Neutrophil (primary cell): ENCODE results near the gene CAPN5.

Experiments
- H3K27ac ChIP-seq: fragments of 200-600 bp; sonication (generic); 2 replicates; pipeline ENCODE4 v1.5.1; 2016; ENCODE audit warnings: mild to moderate bottlenecking, moderate library complexity
- H3K27me3 ChIP-seq: fragments of 200-600 bp; sonication (generic); 2 replicates; pipeline ENCODE4 v1.6.0; 2016; ENCODE audit warnings: mild to moderate bottlenecking
- H3K36me3 ChIP-seq: fragments of 200-600 bp; sonication (generic); 2 replicates; pipeline ENCODE4 v1.5.1; 2017
- H3K4me1 ChIP-seq, 2 experiments: fragments of 200-600 bp in 1 of 2; sonication (generic) in 1 of 2; 1 replicate in 1 of 2; 2 replicates in 1 of 2; pipeline versions ENCODE4 v1.5.1 to v1.6.1; 2013 to 2016; ENCODE audit warnings: low read depth in 1 of 2, low read length in 1 of 2, mild to moderate bottlenecking in 1 of 2, moderate library complexity in 1 of 2; ENCODE audit not compliant: control insufficient read depth in 1 of 2, insufficient read depth in 1 of 2
- H3K4me3 ChIP-seq, 2 experiments: fragments of 200-600 bp in 1 of 2; sonication (generic) in 1 of 2; 1 replicate in 1 of 2; 2 replicates in 1 of 2; pipeline ENCODE4 v1.5.1; 2013 to 2016; ENCODE audit warnings: low read depth in 1 of 2, low read length in 1 of 2, mild to moderate bottlenecking in 1 of 2, moderate library complexity in 1 of 2
- H3K9me3 ChIP-seq: fragments of 200-600 bp; sonication (generic); 2 replicates; pipeline ENCODE4 v1.5.1; 2016
- TF ChIP-seq, protein P1 (sequence below): fragments of 200-600 bp; sonication (generic); IDR thresholded peaks from 2 replicates; pipeline ENCODE4 v1.5.1; 2016; ENCODE audit warnings: antibody characterized with exemption

Gene CAPN5

DNA sequence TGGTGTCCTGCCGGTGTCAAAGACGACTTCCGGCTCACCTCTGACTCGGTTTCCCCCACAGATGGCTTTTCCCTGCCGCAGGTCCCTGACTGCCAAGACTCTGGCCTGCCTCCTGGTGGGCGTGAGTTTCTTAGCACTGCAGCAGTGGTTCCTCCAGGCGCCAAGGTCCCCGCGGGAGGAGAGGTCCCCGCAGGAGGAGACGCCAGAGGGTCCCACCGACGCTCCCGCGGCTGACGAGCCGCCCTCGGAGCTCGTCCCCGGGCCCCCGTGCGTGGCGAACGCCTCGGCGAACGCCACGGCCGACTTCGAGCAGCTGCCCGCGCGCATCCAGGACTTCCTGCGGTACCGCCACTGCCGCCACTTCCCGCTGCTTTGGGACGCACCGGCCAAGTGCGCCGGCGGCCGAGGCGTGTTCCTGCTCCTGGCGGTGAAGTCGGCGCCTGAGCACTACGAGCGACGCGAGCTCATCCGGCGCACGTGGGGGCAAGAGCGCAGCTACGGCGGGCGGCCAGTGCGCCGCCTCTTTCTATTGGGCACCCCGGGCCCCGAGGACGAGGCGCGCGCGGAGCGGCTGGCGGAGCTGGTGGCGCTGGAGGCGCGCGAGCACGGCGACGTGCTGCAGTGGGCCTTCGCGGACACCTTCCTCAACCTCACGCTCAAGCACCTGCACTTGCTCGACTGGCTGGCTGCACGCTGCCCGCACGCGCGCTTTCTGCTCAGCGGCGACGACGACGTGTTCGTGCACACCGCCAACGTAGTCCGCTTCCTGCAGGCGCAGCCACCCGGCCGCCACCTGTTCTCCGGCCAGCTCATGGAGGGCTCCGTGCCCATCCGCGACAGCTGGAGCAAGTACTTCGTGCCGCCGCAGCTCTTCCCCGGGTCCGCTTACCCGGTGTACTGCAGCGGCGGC, 27.0 kb upstream of the CAPN5 start:
- Histone ChIP-seq H3K4me3 (no peak overlapping the region), H3K27ac (no peak overlapping the region), H3K27me3 (peaks cover 78% of the 10 kb centered on the region), H3K36me3 (no peaks in the 10 kb centered on the region), H3K4me1 (peaks cover 22 to 23% of the 10 kb centered on the region in 2 experiments), H3K9me3 (no peaks in the 10 kb centered on the region)
- TF ChIP-seq, protein P1, sequence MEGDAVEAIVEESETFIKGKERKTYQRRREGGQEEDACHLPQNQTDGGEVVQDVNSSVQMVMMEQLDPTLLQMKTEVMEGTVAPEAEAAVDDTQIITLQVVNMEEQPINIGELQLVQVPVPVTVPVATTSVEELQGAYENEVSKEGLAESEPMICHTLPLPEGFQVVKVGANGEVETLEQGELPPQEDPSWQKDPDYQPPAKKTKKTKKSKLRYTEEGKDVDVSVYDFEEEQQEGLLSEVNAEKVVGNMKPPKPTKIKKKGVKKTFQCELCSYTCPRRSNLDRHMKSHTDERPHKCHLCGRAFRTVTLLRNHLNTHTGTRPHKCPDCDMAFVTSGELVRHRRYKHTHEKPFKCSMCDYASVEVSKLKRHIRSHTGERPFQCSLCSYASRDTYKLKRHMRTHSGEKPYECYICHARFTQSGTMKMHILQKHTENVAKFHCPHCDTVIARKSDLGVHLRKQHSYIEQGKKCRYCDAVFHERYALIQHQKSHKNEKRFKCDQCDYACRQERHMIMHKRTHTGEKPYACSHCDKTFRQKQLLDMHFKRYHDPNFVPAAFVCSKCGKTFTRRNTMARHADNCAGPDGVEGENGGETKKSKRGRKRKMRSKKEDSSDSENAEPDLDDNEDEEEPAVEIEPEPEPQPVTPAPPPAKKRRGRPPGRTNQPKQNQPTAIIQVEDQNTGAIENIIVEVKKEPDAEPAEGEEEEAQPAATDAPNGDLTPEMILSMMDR = no peak

DNA sequence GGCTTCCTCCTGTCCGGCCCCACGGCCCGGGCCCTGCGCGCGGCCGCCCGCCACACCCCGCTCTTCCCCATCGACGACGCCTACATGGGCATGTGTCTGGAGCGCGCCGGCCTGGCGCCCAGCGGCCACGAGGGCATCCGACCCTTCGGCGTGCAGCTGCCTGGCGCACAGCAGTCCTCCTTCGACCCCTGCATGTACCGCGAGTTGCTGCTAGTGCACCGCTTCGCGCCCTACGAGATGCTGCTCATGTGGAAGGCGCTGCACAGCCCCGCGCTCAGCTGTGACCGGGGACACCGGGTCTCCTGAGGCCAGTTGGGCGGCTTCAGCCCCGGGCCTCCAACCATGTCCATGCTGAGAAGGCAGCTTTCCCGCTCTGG, 26.4 kb upstream of the CAPN5 start:
- Histone ChIP-seq H3K4me3 (no peak overlapping the region), H3K27ac (no peak overlapping the region), H3K27me3 (peaks cover 84% of the 10 kb centered on the region), H3K36me3 (no peaks in the 10 kb centered on the region), H3K9me3 (no peaks in the 10 kb centered on the region), H3K4me1 (peaks cover 15 to 16% of the 10 kb centered on the region in 2 experiments)
- TF ChIP-seq, protein P1 = no peak

DNA sequence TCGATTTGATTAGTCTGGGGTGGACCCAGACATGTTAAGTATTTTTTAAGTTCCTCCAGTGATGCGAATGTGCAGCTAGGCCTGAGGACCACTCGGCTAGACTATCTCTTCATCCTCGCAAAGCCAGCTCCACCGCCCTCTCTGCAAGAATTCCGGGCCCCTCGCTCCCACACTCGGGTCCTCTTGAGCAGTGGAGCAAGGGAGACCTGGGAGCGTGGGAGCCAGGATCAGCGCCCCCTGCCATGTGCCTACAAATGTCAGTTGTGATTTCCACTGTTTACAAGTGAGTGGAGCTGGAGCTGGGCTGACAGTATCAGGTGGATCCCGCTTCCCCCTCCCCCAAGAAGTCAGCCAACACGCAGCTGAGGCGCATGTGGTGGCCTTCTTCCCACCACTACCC, 25.9 kb upstream of the CAPN5 start:
- TF ChIP-seq, protein P1 = no peak
- no peaks in the 10 kb centered on the region for H3K36me3 ChIP-seq
- H3K27ac ChIP-seq = no peak overlapping the region
- no peak overlapping the region for H3K4me3 ChIP-seq
- H3K27me3 ChIP-seq = peaks cover 89% of the 10 kb centered on the region
- peaks cover 12 to 13% of the 10 kb centered on the region in 2 experiments for H3K4me1 ChIP-seq
- no peaks in the 10 kb centered on the region for H3K9me3 ChIP-seq

DNA sequence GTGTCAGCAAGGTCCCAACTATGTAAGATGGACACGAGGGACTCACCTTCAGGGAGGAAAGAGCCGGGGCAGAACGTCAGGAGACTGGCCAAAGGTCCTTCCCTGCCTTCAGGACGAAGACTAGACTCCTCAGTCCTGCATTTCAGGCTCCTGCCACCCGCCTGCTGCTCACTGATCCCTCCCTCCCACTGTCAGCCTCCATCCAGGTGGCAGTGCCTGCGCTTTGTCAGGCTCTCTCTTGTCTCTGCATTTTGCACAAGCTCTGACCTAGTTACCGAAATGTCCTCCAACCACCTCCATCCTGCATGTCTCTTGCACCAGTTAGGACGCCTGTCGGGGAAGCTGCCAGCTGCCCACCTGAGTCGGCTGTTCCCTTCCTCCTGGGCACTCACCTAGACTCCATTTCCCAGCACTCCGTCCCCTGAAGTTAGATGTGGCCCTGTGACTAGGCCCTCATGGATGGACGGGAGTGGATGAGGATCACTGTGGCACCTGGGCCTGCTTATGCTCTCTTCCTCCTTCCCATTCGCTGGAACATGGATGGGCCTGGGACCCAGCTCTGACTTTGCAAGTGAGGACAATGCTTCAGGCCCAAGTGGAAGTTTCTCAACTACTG, 24.6 kb upstream of the CAPN5 start:
- TF ChIP-seq, protein P1 = no peak
- no peaks in the 10 kb centered on the region for H3K36me3 ChIP-seq
- no peak overlapping the region for H3K4me3 ChIP-seq
- H3K9me3 ChIP-seq = no peaks in the 10 kb centered on the region
- peaks cover 11 to 16% of the 10 kb centered on the region in 2 experiments for H3K4me1 ChIP-seq
- no peak overlapping the region for H3K27ac ChIP-seq
- peaks cover 91% of the 10 kb centered on the region for H3K27me3 ChIP-seq

DNA sequence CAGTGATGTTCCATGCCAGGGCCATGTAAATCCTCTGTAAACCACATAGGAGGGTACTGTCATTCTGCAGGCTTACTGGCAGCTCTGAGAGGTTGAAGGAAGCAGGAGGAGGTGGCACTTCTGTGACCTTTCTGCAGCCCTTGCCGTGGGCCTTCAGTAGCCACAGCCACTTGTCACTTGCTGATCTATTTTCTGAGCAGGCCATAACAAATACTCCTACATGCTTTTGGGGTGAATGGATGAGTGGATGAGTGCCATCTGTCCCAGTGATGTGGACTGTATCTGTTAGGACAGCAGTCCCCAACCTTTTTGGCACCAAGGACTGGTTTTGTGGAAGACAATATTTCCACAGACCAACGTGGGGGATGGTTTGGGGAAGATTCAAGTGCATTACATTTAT, 22.4 kb upstream of the CAPN5 start:
- H3K4me3 ChIP-seq = no peak overlapping the region
- H3K27ac ChIP-seq = no peak overlapping the region
- peaks cover 13 to 20% of the 10 kb centered on the region in 2 experiments for H3K4me1 ChIP-seq
- TF ChIP-seq, protein P1 = no peak
- no peaks in the 10 kb centered on the region for H3K36me3 ChIP-seq
- no peaks in the 10 kb centered on the region for H3K9me3 ChIP-seq
- peaks cover 73% of the 10 kb centered on the region for H3K27me3 ChIP-seq
